ENCODE measurements around the gene PRRX1. TPM values are rescaled to one million over a fixed set of nuclear protein-coding genes. Genes with fewer than 3 reads are reported as not detected.

PRRX1 gene
- total RNA-seq, 1 donor from 2014 or later = 74.7 TPM

DNA sequence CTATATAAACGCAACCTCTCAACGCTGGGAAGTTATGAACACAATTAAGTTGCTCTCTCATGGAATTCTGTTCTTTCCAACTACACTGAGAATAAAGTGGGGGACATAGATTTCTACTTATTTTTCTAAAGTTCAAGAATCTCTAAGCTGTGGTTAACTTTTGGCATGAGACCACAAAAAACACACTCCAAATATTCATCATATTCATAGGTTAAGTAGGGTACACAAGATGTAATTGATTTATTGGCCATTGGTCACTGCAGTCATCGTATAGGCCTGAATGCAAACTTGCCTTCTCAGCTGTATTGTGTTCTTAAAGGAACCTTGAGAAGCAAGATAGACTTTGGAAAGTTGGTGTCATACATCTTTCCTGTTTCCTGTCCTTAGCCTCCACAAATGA, 40.3 kb downstream of the PRRX1 start:
- no peaks in the 10 kb centered on the region for H3K9me3 ChIP-seq (replicated peaks)
- H3K36me3 ChIP-seq = no peaks in the 10 kb centered on the region
- no peak for DNase-seq
- TF ChIP-seq, protein P1, sequence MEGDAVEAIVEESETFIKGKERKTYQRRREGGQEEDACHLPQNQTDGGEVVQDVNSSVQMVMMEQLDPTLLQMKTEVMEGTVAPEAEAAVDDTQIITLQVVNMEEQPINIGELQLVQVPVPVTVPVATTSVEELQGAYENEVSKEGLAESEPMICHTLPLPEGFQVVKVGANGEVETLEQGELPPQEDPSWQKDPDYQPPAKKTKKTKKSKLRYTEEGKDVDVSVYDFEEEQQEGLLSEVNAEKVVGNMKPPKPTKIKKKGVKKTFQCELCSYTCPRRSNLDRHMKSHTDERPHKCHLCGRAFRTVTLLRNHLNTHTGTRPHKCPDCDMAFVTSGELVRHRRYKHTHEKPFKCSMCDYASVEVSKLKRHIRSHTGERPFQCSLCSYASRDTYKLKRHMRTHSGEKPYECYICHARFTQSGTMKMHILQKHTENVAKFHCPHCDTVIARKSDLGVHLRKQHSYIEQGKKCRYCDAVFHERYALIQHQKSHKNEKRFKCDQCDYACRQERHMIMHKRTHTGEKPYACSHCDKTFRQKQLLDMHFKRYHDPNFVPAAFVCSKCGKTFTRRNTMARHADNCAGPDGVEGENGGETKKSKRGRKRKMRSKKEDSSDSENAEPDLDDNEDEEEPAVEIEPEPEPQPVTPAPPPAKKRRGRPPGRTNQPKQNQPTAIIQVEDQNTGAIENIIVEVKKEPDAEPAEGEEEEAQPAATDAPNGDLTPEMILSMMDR (IDR thresholded peaks at IDR 0.05; ENCODE audit: borderline replicate concordance) = no peak
- intact Hi-C loops (cut with micrococcal nuclease) = no loop called here
- H3K4me1 ChIP-seq = peaks cover 28% of the 10 kb centered on the region
- no peaks in the 10 kb centered on the region for H3K27me3 ChIP-seq (ENCODE audit: low read depth)
- H3K27ac ChIP-seq (replicated peaks) = no peak overlapping the region
- H3K4me3 ChIP-seq = no peak overlapping the region

DNA sequence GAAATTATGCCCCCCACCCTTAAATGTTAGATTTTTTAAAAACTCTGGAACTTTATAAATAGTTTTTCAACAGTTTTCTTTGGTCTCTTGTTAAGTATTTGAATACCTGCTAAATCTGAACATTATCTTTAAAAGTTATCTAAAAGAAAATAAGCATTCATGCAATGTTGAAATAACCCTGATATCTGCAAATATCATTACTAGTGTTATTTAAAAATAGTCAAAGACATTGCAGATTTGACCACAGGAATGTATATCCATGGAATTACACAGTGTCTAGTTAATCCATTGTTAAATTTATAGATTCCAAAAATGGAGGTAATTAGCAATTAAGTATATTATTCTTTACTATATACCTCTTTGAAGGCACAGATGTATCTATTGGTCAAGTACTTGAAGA, 42.0 kb downstream of the PRRX1 start:
- Histone ChIP-seq H3K4me1 (peaks cover 14% of the 10 kb centered on the region), H3K4me3 (no peak overlapping the region), H3K27ac (replicated peaks) (no peak overlapping the region), H3K9me3 (replicated peaks) (no peaks in the 10 kb centered on the region), H3K36me3 (no peaks in the 10 kb centered on the region), H3K27me3 (ENCODE audit: low read depth) (no peaks in the 10 kb centered on the region)
- intact Hi-C loops (cut with micrococcal nuclease) = no loop called here
- TF ChIP-seq, protein P1 (IDR thresholded peaks at IDR 0.05; ENCODE audit: borderline replicate concordance) = no peak
- no peak for DNase-seq

DNA sequence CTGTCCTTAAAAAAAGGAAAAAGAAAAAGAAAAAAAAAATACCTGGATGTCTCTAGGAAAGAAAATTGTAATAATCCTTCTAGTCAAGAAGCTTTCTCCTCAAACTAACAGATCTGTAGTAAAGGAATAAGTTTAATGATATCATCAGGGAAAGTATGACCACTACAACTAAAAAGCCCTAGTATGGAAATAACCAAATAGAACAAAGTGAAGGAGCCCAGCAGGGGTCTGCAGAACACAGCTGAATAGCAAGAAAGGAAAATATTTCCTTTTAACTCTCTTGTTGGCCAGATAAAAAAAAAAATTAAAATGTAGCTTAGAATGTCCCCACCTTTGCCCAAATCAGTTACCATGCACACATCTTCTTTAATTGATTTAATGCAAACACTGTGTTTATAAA, 43.2 kb downstream of the PRRX1 start:
- TF ChIP-seq, protein P1 (IDR thresholded peaks at IDR 0.05; ENCODE audit: borderline replicate concordance) = no peak
- Histone ChIP-seq H3K4me1 (peaks cover 9% of the 10 kb centered on the region), H3K27ac (replicated peaks) (peak overlapping the region; percentile 27), H3K27me3 (ENCODE audit: low read depth) (no peaks in the 10 kb centered on the region), H3K4me3 (no peak overlapping the region), H3K9me3 (replicated peaks) (no peaks in the 10 kb centered on the region), H3K36me3 (no peaks in the 10 kb centered on the region)
- DNase-seq = no peak
- intact Hi-C loops (cut with micrococcal nuclease) = no loop called here

DNA sequence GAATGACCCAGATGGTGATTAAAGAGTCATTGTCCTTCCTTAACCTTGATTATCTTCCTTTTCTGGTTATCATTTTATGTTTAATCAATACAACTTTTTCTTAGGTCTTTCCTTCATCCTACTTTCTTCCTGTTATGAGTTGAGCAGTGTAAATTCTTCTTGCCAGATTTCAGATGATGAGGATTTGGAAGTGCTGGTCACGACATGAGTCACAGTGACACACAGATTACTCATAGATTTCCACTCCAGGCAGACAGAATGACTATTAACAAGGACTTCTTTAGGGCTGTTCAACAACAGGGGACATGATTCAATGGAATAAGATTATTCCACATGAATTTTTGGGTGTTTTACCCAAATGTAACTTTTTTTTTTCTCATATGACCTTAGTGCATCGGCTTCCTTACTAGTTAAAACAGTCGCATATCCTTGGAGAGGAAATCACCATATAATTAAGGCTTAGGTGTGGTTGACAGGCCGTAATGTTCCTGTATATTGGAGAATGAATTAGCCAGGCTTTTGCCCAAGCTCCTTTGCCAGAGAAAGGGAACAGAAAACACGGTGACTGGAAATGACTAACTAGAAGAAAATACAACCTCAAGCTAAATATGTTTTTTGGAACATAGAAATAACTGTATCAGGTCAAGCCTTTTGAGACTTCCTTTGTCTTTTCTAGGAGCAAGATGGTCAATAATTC, 44.2 kb downstream of the PRRX1 start:
- Histone ChIP-seq H3K4me1 (peaks cover 6% of the 10 kb centered on the region), H3K36me3 (no peaks in the 10 kb centered on the region), H3K27ac (replicated peaks) (peak overlapping the region; percentile 27), H3K4me3 (no peak overlapping the region), H3K9me3 (replicated peaks) (no peaks in the 10 kb centered on the region), H3K27me3 (ENCODE audit: low read depth) (no peaks in the 10 kb centered on the region)
- intact Hi-C loops (cut with micrococcal nuclease) = no loop called here
- TF ChIP-seq, protein P1 (IDR thresholded peaks at IDR 0.05; ENCODE audit: borderline replicate concordance) = no peak
- DNase-seq = no peak

DNA sequence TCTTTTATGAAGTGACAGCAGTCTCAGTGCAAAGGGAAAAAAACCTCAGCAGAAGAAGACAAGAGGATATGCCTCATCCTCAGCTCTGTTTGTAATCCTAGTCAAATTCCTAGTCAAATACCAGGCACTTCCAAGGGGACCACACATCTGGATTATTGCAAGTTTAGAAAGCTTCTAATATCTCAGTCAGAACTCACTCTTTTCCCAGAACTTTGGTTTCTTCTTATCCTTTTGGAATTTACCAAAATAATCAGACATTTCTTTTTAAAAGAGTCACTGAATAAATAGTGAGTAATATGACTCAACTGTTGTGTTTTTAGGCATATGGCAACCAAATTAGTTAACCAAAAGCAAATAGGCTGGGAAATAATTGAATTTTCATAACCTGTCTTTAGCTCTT, 47.8 kb downstream of the PRRX1 start:
- intact Hi-C loops (cut with micrococcal nuclease) = no loop called here
- Histone ChIP-seq H3K9me3 (replicated peaks) (no peaks in the 10 kb centered on the region), H3K36me3 (no peaks in the 10 kb centered on the region), H3K27me3 (ENCODE audit: low read depth) (no peaks in the 10 kb centered on the region), H3K4me1 (peaks cover 12% of the 10 kb centered on the region), H3K27ac (replicated peaks) (no peak overlapping the region), H3K4me3 (no peak overlapping the region)
- TF ChIP-seq, protein P1 (IDR thresholded peaks at IDR 0.05; ENCODE audit: borderline replicate concordance) = no peak
- DNase-seq = no peak
